ENCODE data around the gene TMEM135.
"Not testable (repeated sequence)": the region's sequence is repeated elsewhere in the genome, so short reads cannot be mapped to it uniquely, and the experiment has no call there.

Gene TMEM135

DNA sequence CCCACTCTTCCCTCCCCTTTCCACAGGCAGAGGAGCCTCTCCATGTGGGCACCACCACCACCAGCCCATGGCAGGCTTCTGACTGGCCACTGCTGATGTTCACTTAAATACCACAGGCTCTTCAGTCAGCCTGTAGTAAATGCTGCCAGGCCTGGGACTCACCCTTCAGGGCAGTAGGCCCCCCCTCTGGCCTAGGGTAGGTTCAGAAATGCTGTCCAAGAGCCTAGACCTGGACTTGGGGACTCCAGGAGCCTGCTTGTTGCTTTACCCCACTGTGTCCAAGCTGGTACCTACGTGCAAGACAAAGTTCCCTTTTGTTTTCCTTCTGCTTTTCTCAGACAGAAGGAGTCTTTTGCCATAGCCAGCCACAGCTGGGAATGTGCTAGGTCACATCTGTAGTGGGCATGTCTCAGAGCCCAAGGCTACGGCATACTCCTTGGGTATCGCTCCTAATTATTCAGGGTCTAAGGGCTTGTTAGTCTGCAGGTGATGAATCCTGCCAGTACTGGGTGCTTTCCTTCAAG lies 38.6 kb downstream of the TMEM135 start:
- FAIRE-seq, result no peak
- DNase-seq (ENCODE audit: low spot score), result no peak

DNA sequence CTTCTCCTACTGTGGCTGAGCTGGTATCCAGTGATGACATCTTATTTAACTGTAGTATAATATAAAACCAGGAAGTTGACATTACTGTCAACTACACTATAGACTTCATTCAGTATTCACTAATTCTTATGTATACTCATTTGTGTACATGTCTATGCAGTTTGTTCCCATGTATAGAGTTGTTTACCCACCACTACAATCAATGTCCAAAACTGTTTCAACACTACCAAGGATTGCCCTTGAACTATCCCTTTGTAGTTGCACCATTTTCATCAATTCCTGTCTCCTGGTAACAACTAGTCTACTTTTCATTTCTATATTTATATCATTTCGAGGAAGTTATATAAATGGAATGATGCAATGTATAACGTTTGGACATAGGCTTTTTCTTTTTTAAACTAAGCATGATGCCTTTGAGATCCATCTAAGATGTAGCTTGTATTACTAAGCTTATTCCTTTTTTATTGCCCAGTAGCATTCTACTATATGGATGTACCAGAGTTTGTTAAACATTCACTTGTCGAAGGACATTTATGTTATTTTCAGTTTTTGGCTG lies 39.2 kb downstream of the TMEM135 start:
- FAIRE-seq (no peak), DNase-seq (ENCODE audit: low spot score) (no peak)

DNA sequence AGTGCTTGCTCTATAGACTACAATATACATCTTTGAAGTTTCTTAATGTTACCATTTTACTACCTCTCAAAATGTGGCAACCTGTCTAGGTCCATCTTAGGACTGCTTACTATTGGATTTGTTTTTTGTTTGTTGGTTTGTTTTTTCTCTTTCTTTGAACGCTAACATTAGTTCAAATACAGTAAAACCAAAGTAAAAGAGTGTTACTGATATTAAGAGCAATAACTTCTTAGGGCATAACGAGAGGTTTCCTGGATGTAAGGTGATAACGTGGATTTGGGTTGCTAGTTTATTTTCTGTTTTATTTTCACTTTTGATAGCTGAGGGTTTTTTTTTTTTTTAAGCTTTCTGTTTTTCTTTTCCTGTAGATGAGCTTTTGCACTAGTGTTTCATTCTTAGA lies 43.6 kb downstream of the TMEM135 start:
- FAIRE-seq, result no peak
- no peak for DNase-seq (ENCODE audit: low spot score)

DNA sequence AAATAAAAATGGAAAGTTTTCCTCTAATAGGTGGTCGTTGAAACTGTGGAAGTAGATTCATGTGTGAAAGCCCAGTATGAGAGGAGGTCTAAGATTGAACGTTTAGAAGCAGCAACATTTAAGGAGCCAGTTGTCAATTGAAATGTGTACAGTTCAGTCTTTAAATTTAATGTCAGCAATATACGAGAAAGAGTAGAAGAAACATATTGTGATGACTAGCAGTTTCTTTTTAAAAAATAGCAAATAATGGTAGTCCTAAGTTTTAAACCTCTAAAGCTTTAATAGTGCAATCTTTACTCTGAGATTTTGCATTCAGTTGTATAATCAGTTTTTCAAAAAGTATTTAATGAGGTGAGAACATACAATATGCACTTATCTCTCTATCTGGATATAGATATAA lies 44.9 kb downstream of the TMEM135 start:
- DNase-seq (ENCODE audit: low spot score) (no peak), FAIRE-seq (no peak)

DNA sequence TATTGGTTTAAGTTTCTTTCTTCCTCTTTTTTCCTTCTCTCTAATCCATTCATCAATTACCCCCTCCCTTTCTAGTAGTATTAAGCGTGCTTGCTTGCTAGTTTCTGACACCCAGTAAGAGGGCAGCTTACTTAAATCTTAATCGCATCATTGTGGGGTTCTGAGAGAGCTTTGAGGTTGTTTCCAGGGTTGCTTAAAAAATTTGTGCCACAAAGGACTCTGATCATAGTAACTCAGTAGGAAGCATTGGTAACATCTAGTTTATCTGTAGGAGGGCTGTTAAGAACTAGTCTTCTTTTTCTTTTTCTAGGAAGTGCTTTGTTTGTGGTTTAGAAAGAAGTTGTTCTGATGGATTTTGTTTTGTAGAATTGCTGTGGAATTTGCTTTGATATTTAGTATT lies 45.3 kb downstream of the TMEM135 start:
- FAIRE-seq, result no peak
- DNase-seq (ENCODE audit: low spot score), result no peak

DNA sequence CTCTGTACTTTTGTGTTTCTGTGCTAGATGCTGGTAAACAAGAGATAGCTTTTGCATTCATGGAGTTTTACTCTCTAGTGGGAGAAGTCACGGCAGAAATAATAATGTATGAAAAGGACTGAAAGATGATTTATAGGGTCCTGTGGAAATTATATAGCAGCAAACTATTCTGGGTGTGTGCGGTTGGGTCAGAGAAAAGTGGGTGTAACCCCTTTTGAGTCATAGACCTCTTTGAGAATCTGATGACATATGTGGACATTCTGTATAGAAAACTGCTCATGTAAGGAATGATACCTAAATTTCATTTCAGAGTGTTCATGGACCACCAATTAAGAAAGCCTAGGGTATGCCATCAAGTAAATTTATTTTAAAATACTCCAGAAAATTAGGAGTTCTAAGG lies 54.4 kb downstream of the TMEM135 start:
- FAIRE-seq (no peak), DNase-seq (ENCODE audit: low spot score) (no peak)

DNA sequence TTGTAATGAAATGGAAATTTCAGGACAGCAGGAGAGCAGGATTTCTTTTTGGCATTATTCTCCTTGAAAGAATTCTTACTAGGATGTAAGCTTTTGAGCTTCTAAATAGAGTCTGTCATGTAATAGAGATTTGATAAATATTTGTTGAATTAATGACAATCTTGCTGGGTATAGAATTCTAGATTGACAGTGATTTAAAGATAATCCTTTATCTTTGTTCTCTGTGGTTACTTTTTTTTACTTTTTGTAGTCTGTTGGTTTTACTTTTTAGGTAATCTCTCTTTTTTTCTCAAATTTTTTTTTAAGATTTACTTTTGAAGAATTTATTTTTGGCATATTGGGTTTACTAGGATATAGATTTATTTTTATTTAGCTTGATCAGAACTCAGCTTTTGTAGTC lies 54.8 kb downstream of the TMEM135 start:
- FAIRE-seq (no peak), DNase-seq (ENCODE audit: low spot score) (no peak)

DNA sequence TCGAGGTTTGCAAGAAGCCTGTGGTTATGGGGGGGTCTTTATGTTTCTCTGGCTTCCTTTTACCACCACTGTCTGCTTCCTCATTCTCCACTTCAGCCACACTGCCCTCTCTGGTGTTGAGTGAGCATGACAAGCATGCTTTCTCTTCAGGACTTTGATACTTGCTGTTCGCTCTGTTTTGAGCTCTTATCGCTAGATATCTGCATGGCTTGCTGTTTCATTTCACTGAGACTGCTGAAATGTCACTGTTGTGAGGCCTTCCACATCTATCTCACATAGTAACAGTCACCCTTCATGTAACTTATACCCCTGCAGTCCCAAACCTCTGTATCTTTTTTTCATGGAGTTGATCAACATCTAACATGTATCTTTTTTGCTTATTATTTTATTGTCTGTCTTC lies 59.8 kb downstream of the TMEM135 start:
- DNase-seq (ENCODE audit: low spot score) (no peak), FAIRE-seq (no peak)

DNA sequence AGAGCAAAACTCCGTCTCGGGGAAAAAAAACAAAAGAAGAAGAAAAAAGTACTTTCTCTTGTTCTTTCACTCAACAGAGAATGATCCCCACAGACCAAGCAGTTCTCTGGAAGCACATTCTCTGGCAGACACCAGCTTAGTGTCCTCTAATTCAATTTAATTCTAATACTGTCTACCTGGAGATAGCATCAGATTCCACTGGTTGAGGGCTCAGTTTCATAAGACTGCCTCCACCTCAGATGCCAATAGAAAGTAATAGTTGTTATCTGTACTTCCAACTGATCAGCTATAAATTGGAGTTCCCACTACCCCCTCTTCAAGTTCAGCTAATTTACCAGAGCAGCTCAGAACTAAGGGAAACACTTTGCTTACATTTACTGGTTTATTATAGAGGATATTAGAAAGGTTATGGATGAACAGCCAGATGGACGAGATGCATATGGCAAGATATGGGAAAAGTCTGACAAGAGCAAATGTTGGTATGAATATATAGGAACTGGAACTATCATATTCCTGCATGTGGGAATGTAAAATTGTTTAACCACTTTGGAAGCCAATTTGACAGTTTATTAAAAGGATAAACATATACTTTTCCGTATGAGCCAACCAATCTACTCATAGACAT lies 64.3 kb downstream of the TMEM135 start:
- no peak for DNase-seq (ENCODE audit: low spot score)
- FAIRE-seq, result no peak

DNA sequence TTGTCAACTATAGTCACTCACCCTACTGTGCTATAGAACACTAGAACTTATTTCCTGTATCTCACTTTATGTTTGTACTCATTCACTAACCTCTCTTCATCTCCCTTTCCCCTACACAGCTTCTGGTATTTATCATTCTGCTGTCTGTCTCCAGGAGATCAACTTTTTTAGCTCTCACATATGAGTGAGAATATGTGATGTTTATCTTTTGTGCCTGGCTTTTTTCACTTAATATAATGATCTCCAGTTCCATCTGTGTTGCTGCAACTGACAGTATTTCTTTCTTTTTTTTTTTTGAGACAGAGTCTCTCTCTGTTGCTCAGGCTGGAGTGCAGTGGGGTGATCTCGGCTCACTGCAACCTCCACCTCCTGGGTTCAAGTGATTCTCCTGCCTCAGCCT lies 68.1 kb downstream of the TMEM135 start:
- DNase-seq (ENCODE audit: low spot score); FAIRE-seq: not testable (repeated sequence)

DNA sequence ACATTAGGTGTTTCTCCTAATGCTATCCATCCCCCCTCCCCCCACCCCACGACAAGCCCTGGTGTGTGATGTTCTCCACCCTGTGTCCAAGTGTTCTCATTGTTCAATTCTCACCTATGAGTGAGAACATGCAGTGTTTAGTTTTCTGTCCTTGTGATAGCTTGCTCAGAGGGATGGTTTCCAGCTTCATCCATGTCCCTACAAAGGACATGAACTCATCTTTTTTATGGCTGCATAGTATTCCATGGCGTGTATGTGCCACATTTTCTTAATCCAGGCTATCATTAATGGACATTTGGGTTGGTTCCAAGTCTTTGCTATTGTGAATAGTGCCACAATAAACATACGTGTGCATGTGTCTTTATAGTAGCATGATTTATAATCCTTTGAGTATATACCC lies 69.6 kb downstream of the TMEM135 start:
- FAIRE-seq; DNase-seq (ENCODE audit: low spot score): not testable (repeated sequence)

DNA sequence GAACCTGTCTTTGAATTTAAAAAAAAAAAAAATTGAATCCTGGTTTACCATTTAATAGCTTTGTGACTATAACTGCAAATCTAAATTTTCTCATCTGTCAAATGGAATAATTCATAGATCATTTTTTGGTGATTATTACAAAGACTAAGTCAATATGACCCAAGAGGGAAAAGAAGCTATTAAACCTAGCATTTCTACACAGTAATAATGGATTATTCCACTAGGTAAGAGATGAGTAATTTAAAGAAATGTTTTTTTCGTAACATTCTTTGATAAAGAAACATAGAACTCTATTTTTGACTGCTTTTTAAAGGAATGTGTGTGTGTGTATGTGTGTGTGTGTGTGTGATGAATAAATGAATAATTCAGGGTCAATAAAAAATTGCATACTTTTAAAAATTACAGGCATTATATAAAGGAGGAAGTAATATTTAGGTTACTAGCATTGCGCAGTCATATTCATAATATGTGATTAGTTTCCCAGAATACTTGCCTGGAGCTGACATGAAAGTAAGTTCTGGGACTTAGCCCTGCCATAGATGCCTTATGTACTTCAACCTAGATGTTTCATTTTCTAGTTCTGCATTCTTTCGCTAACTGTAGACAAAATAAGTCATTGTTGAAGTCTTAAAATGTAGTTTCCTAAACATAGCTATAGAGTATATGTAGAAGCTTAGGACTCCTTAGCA lies 72.9 kb downstream of the TMEM135 start:
- no peak for FAIRE-seq
- DNase-seq (ENCODE audit: low spot score), result no peak

DNA sequence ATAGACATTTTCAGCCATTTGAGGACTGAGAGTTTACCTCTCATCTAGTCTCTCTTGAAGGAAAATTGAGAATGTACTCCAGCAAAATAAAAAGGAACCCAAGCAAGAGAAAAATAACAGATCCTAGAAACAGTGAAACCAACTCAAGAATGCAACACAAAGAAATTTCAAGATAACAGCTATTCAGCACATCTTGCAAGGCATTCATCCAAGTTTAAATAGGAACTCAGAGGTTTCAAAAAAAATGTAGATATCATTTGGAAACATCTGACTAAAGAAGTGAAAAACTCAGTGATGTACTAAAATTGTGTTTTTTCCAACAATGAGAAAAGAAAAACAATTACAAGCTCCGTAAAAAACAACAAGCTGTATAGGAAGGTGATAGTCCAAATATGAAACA lies 76.4 kb downstream of the TMEM135 start:
- FAIRE-seq, result no peak

DNA sequence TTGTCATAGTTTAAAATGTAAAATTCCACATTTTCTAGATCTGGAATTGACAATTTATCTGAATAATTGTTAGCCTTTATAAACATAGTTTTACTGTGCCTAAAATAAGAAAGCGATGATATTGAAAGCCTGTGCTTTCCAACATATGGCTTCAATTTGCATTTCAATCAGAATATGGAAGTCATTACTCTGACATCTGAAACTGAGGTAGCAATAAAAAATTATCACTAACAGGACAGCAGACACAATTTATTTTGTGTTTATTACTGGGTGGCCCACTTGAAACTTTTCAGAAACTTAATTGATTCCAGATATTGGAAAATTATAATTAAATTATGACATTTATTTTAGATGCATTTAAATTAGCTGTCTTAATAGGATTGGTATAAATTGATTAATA lies 78.5 kb downstream of the TMEM135 start:
- DNase-seq (ENCODE audit: low spot score) (no peak), FAIRE-seq (no peak)

More for the DNA sequence above, 76.4 kb downstream of the TMEM135 start:
- no peak for DNase-seq (ENCODE audit: low spot score)

DNA sequence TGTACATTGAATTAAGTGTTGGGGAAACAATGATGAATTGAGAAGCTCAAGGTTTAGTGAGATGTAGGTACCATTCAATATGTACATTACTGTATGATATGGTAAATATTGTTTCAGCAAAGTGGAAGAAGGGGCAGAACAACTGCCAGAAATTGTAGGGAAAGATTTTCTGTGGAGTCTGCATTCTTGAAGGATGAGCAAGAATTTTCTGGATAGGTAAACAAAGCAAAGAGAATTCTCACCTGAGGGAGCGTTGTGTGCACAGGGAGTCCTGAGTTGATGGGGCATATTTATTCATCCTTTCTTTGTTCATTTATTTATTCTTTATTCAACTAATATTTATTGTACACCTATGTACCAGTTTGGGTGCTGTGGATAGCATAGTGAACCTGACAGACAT lies 83.2 kb downstream of the TMEM135 start:
- DNase-seq (ENCODE audit: low spot score), result no peak
- FAIRE-seq, result no peak

DNA sequence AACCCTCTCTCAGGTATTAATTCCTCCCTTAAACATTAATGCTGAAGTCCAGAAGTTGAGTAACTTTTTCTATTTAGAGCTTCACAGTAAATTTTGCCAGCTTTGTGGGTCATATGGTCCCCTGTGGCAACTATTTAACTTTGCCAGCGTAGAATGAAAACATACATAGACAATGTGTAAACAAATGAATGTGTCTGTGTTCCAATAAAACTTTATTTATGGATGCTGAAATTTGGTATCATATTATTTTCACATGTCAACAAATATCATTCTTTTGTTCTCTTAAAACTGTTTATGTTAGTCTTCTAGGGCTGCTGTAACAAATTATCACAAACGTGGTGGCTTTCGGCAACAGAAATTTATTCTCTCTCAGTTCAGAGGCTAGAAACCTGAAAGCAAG lies 85.1 kb downstream of the TMEM135 start:
- DNase-seq (ENCODE audit: low spot score) (no peak), FAIRE-seq (no peak)

DNA sequence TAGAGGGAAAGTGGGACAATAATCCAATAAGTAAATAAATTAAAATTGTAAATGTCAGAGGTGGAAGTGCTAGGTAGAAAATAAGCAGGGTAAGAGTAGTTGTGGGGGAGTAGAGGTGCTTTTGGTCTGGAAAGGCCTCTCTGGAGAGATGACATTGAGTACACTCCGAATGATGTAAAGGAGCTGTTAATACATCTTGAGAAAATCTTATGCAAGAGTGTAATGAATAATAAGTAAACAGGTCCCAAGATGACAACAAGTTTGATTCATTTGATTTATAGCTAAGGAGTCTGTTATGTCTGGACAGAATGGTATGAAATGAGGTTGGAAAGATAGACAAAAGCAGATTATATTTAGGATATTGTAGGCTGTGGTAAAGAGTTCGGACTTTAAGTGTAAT lies 87.5 kb downstream of the TMEM135 start:
- FAIRE-seq (no peak), DNase-seq (ENCODE audit: low spot score) (no peak)

DNA sequence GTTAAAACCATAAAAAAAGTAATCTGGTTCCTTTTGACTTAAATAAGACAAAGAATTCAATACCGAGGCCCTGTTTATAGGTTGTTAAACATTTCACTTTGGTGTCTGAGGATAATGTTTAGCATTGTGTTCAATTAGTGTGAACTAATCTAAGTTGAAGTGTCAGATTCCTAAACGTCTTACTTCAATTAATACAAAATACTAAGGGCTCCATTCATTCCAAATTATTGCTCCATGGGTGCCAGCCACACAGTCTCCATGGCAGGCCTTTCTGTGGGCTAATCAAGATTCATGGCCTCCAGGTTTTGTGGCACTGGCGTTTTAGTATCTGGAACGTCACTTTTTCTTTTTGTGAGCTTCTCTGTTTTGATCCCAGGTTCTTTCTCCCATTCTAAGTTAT lies 89.4 kb downstream of the TMEM135 start:
- no peak for DNase-seq (ENCODE audit: low spot score)
- FAIRE-seq, result no peak

DNA sequence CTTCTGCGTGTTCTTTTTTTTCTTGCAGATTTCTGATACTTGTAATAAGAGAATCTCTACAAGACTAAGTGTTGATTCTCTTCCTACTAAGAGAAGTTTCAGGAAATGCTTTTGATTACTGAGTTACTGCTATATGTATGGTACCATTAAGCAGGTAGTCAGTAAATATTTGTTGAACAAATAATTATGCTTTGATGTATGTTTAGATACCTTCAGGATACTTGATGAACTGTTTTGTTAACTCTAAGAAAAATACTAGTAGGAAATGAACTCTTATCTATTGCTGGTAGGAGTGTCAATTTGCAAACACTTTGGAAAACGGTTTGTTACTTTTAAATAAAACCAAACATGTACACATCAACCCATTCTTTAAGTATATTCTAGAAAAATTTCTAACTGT lies 90.6 kb downstream of the TMEM135 start:
- DNase-seq (ENCODE audit: low spot score) (no peak), FAIRE-seq (no peak)

DNA sequence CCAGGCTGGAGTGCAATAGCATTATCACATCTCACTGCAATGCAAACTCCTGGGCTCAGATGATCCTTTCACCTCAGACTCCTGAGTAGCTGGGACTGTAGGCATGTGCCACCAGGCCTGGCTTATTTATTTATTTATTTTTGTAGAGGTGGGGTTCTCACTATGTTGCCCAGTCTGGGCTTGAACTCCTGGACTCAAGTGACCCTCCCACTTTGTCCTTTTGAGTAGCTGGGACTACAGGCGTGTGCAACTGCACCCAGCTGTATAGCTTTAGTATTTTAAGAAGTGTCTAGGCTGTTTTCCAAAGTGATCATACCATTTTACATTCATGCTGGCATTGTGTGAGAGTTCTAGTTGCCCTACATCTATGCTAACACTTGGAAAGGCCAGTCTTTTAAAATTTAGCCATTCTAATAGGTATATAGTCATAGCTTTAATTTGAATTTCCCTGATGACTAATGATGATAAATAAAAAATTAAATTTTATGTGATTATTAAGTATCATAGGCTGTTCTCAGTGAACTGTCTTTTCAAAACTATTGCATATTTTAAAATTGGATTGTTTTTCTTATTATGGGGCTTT lies 96.9 kb downstream of the TMEM135 start:
- DNase-seq (ENCODE audit: low spot score) (no peak), FAIRE-seq (no peak)

DNA sequence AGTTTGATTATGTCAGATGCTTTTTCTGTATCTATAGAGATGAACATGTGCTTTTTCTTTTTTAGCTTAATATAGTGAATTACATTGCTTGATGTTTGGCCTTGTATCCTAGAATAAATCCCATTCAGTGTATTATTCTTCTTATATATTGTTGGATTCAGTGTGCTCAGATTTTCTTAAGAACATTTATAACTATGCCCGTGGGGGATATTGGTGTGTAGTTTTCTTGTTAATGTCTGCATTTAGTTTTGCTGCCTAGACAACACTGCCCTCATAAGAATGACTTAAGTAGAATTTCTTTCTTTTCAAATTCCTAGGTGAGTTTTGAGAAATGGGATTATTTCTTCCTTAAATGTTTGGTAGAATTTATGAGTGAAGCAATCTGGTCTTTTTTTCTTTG lies 98.5 kb downstream of the TMEM135 start:
- DNase-seq (ENCODE audit: low spot score) (no peak), FAIRE-seq (no peak)

DNA sequence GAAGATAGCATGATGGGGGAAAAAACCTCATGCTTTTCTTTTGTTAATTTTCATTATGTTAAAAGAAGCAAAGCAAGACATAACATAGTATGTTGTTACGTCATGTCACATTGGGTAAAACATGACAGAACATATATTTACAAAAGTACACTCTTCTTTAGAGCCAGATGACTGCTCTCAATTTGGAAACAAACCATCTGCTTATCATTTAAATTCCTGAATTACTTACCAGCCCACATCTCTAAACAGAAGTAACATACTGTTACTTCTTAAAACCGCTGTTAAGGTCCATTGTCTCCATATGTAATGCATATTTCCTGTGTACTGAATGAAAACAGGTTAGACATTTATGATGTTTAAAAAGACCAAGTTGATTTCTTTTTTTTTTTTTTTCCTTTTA lies 100.0 kb downstream of the TMEM135 start:
- FAIRE-seq (no peak), DNase-seq (ENCODE audit: low spot score) (no peak)

DNA sequence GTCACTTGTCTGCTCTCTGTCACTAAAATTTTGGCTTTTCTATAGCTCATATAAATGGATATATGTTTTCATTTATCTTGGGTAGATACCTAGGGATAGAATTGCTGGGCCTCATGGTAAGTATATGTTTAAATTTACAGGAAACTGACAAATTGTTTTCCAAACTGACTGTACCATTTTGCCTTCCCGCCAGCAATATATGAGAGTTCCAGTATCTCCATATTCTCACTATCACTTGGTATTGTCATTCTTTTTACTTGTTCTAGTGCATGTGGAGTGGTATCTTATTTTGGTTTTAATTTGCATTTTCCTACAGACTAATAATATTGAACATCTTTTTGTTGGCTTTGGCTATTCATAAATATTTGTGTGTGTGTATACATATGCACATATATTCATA lies 101.7 kb downstream of the TMEM135 start:
- no peak for FAIRE-seq
- no peak for DNase-seq (ENCODE audit: low spot score)
